Activated CD4-positive, alpha-beta T cell treated with anti-CD3 and anti-CD28 coated beads, Interleukin-2, amount 10 ng/mL, durations not matched to agents 7 days and 5 days (primary cell): ENCODE data around the gene SCAPER. TPM values are rescaled to one million over a fixed set of nuclear protein-coding genes. Genes with fewer than 3 reads are reported as not detected.

Source experiments
- CTCF ChIA-PET: fragments of 350-600 bp; sonication (Branson Sonifier 250); formaldehyde crosslinking; loops from one replicate; lab custom pipeline; 2021; ENCODE audit warnings: antibody characterized with exemption; lab: Charles Lee
- POLR2A ChIA-PET: fragments of 350-600 bp; sonication (Branson Sonifier 250); formaldehyde crosslinking; loops from one replicate; lab custom pipeline; 2021; ENCODE audit warnings: antibody characterized with exemption; lab: Charles Lee
- DNase-seq: peaks from one replicate; pipeline ENCODE4 v3.0.0-alpha.2; 2020
- H3K27ac Mint-ChIP-seq: one replicate; pipeline ENCODE4 v1.8.0; 2021; ENCODE audit warnings: mild to moderate bottlenecking, moderate library complexity, mixed read lengths
- H3K27me3 Mint-ChIP-seq: one replicate; pipeline ENCODE4 v1.8.0; 2021; ENCODE audit warnings: mixed read lengths
- H3K36me3 Mint-ChIP-seq: one replicate; pipeline ENCODE4 v1.8.0; 2021; ENCODE audit warnings: low read depth, mixed read lengths
- H3K4me1 Mint-ChIP-seq: one replicate; pipeline ENCODE4 v1.8.0; 2021; ENCODE audit warnings: mixed read lengths
- H3K4me3 Mint-ChIP-seq: one replicate; pipeline ENCODE4 v1.8.0; 2021; ENCODE audit warnings: mild to moderate bottlenecking, moderate library complexity, mixed read lengths
- H3K9me3 Mint-ChIP-seq: one replicate; pipeline ENCODE4 v1.8.0; 2021; ENCODE audit warnings: mixed read lengths
- total RNA-seq, 2 experiments: library from RNA; stranded (reverse); gene quantifications; one replicate each; pipeline ENCODE4 v1.2.3, GENCODE V29; 2021

The SCAPER gene
- total RNA-seq, 2 experiments from 2014 or later: 28.1 to 28.6 TPM

- Mint-ChIP-seq H3K4me3 (no peak overlapping the region), H3K9me3 (peaks cover 19% of the 10 kb centered on the region), H3K4me1 (peaks cover 2% of the 10 kb centered on the region), H3K27me3 (no peaks in the 10 kb centered on the region), H3K36me3 (peaks cover 28% of the 10 kb centered on the region), H3K27ac (no peak overlapping the region)
- ChIA-PET CTCF (no interaction called here), POLR2A (no interaction called here)
- no peak for DNase-seq
Observed at GRCh38 chr15:76429661-76430060, 475.5 kb downstream of the SCAPER start.

- peaks cover 24% of the 10 kb centered on the region for H3K36me3 Mint-ChIP-seq
- no peaks in the 10 kb centered on the region for H3K4me1 Mint-ChIP-seq
- no peak overlapping the region for H3K4me3 Mint-ChIP-seq
- POLR2A ChIA-PET: no interaction called here
- CTCF ChIA-PET: no interaction called here
- no peak overlapping the region for H3K27ac Mint-ChIP-seq
- no peak for DNase-seq
- H3K27me3 Mint-ChIP-seq: no peaks in the 10 kb centered on the region
- H3K9me3 Mint-ChIP-seq: peaks cover 22% of the 10 kb centered on the region
Observed at GRCh38 chr15:76426941-76427340, 478.2 kb downstream of the SCAPER start.

GRCh38 chr15:76418352-76419140, 486.6 kb downstream of the SCAPER start:
- H3K4me1 Mint-ChIP-seq: no peaks in the 10 kb centered on the region
- no peak for DNase-seq
- H3K4me3 Mint-ChIP-seq: no peak overlapping the region
- CTCF ChIA-PET: no interaction called here
- peaks cover 3% of the 10 kb centered on the region for H3K9me3 Mint-ChIP-seq
- POLR2A ChIA-PET: no interaction called here
- H3K27ac Mint-ChIP-seq: no peak overlapping the region
- H3K36me3 Mint-ChIP-seq: peaks cover 3% of the 10 kb centered on the region
- H3K27me3 Mint-ChIP-seq: no peaks in the 10 kb centered on the region

GRCh38 chr15:76401285-76401684, 503.9 kb downstream of the SCAPER start:
- no peak for DNase-seq
- Mint-ChIP-seq H3K9me3 (no peaks in the 10 kb centered on the region), H3K27me3 (no peaks in the 10 kb centered on the region), H3K36me3 (peaks cover 5% of the 10 kb centered on the region), H3K27ac (no peak overlapping the region), H3K4me1 (no peaks in the 10 kb centered on the region), H3K4me3 (no peak overlapping the region)
- ChIA-PET POLR2A (no interaction called here), CTCF (no interaction called here)

GRCh38 chr15:76398317-76399104, 506.6 kb downstream of the SCAPER start:
- CTCF ChIA-PET: no interaction called here
- Mint-ChIP-seq H3K4me1 (no peaks in the 10 kb centered on the region), H3K36me3 (no peaks in the 10 kb centered on the region), H3K27ac (no peak overlapping the region), H3K9me3 (no peaks in the 10 kb centered on the region), H3K4me3 (no peak overlapping the region), H3K27me3 (no peaks in the 10 kb centered on the region)
- POLR2A ChIA-PET: no interaction called here
- no peak for DNase-seq

- ChIA-PET POLR2A (no interaction called here), CTCF (no interaction called here)
- DNase-seq: no peak
- H3K9me3 Mint-ChIP-seq: no peaks in the 10 kb centered on the region
- H3K27me3 Mint-ChIP-seq: no peaks in the 10 kb centered on the region
- no peak overlapping the region for H3K4me3 Mint-ChIP-seq
- peaks cover 2% of the 10 kb centered on the region for H3K36me3 Mint-ChIP-seq
- H3K4me1 Mint-ChIP-seq: no peaks in the 10 kb centered on the region
- no peak overlapping the region for H3K27ac Mint-ChIP-seq
Observed at GRCh38 chr15:76393614-76394013, 511.5 kb downstream of the SCAPER start.

- no peak for DNase-seq
- Mint-ChIP-seq H3K4me1 (no peaks in the 10 kb centered on the region), H3K27me3 (no peaks in the 10 kb centered on the region), H3K9me3 (no peaks in the 10 kb centered on the region), H3K4me3 (no peak overlapping the region), H3K27ac (no peak overlapping the region), H3K36me3 (peaks cover 2% of the 10 kb centered on the region)
- ChIA-PET CTCF (interaction anchor here (1.0 to 1.1 kb wide), 2 partner anchors 11 to 37 kb away, joined by 3 to 6 read pairs; no protein-coding TSS in a partner anchor), POLR2A (no interaction called here)
Observed at GRCh38 chr15:76391847-76392246, 513.3 kb downstream of the SCAPER start.

- H3K27ac Mint-ChIP-seq: no peak overlapping the region
- POLR2A ChIA-PET: no interaction called here
- no peak for DNase-seq
- H3K4me3 Mint-ChIP-seq: no peak overlapping the region
- H3K4me1 Mint-ChIP-seq: no peaks in the 10 kb centered on the region
- no peaks in the 10 kb centered on the region for H3K27me3 Mint-ChIP-seq
- peaks cover 2% of the 10 kb centered on the region for H3K36me3 Mint-ChIP-seq
- H3K9me3 Mint-ChIP-seq: no peaks in the 10 kb centered on the region
- CTCF ChIA-PET: interaction anchor here (1.0 to 1.1 kb wide), 2 partner anchors 11 to 36 kb away, joined by 3 to 6 read pairs; no protein-coding TSS in a partner anchor
Observed at GRCh38 chr15:76391309-76391708, 513.8 kb downstream of the SCAPER start.

GRCh38 chr15:76390571-76390970, 514.6 kb downstream of the SCAPER start:
- ChIA-PET POLR2A (no interaction called here), CTCF (interaction anchor here (0.6 kb wide), 1 partner anchor 1012 kb away, joined by 3 read pairs; no protein-coding TSS in a partner anchor)
- no peaks in the 10 kb centered on the region for H3K4me1 Mint-ChIP-seq
- DNase-seq: no peak
- no peak overlapping the region for H3K4me3 Mint-ChIP-seq
- no peak overlapping the region for H3K27ac Mint-ChIP-seq
- H3K27me3 Mint-ChIP-seq: no peaks in the 10 kb centered on the region
- H3K9me3 Mint-ChIP-seq: no peaks in the 10 kb centered on the region
- peaks cover 2% of the 10 kb centered on the region for H3K36me3 Mint-ChIP-seq

GRCh38 chr15:76386926-76387325, 518.2 kb downstream of the SCAPER start:
- Mint-ChIP-seq H3K9me3 (no peaks in the 10 kb centered on the region), H3K27ac (no peak overlapping the region), H3K36me3 (peaks cover 2% of the 10 kb centered on the region), H3K4me3 (no peak overlapping the region), H3K4me1 (no peaks in the 10 kb centered on the region), H3K27me3 (no peaks in the 10 kb centered on the region)
- DNase-seq: no peak
- CTCF ChIA-PET: no interaction called here
- POLR2A ChIA-PET: no interaction called here

- no peaks in the 10 kb centered on the region for H3K27me3 Mint-ChIP-seq
- H3K4me1 Mint-ChIP-seq: no peaks in the 10 kb centered on the region
- no peak for DNase-seq
- no peak overlapping the region for H3K4me3 Mint-ChIP-seq
- H3K9me3 Mint-ChIP-seq: no peaks in the 10 kb centered on the region
- ChIA-PET POLR2A (no interaction called here), CTCF (no interaction called here)
- H3K36me3 Mint-ChIP-seq: peaks cover 2% of the 10 kb centered on the region
- H3K27ac Mint-ChIP-seq: no peak overlapping the region
Observed at GRCh38 chr15:76386178-76386577, 519.0 kb downstream of the SCAPER start.

GRCh38 chr15:76384409-76384808, 520.7 kb downstream of the SCAPER start:
- no peak for DNase-seq
- CTCF ChIA-PET: no interaction called here

GRCh38 chr15:76382987-76383728, 522.0 kb downstream of the SCAPER start:
- no peaks in the 10 kb centered on the region for H3K9me3 Mint-ChIP-seq
- H3K27ac Mint-ChIP-seq: no peak overlapping the region
- no peak for DNase-seq

More at GRCh38 chr15:76384409-76384808, 520.7 kb downstream of the SCAPER start:
- H3K9me3 Mint-ChIP-seq: no peaks in the 10 kb centered on the region
- H3K4me1 Mint-ChIP-seq: no peaks in the 10 kb centered on the region
- H3K36me3 Mint-ChIP-seq: peaks cover 2% of the 10 kb centered on the region
- no peak overlapping the region for H3K27ac Mint-ChIP-seq
- H3K27me3 Mint-ChIP-seq: no peaks in the 10 kb centered on the region
- POLR2A ChIA-PET: no interaction called here
- H3K4me3 Mint-ChIP-seq: no peak overlapping the region

More at GRCh38 chr15:76382987-76383728, 522.0 kb downstream of the SCAPER start:
- H3K4me3 Mint-ChIP-seq: no peak overlapping the region
- ChIA-PET CTCF (no interaction called here), POLR2A (no interaction called here)
- no peaks in the 10 kb centered on the region for H3K27me3 Mint-ChIP-seq
- H3K4me1 Mint-ChIP-seq: no peaks in the 10 kb centered on the region
- peaks cover 4% of the 10 kb centered on the region for H3K36me3 Mint-ChIP-seq
